Mesodermal cell (in vitro differentiated cells): ENCODE measurements around the gene STIM2.

ENCODE experiments used
- H3K27ac ChIP-seq: 2 replicates; pipeline ENCODE4 v1.7.0; 2013; ENCODE audit warnings: mild to moderate bottlenecking, low read depth, low read length, moderate library complexity; ENCODE audit not compliant: severe bottlenecking
- H3K36me3 ChIP-seq: 2 replicates; pipeline ENCODE4 v1.7.1; 2013; ENCODE audit warnings: mild to moderate bottlenecking, low read length, moderate library complexity; ENCODE audit not compliant: control insufficient read depth, insufficient read depth
- H3K4me1 ChIP-seq: one replicate; pipeline ENCODE4 v1.7.1; 2013; ENCODE audit warnings: mild to moderate bottlenecking, low read length; ENCODE audit not compliant: insufficient read depth, control insufficient read depth, poor library complexity, severe bottlenecking
- H3K4me3 ChIP-seq: 2 replicates; pipeline ENCODE4 v1.7.0; 2013; ENCODE audit warnings: low read length, control low read depth, mild to moderate bottlenecking; ENCODE audit not compliant: insufficient read depth, poor library complexity, severe bottlenecking; ENCODE audit errors: extremely low read depth
- H3K9me3 ChIP-seq: 2 replicates; pipeline ENCODE4 v1.7.1; 2013; ENCODE audit warnings: mild to moderate bottlenecking, low read length, moderate library complexity; ENCODE audit not compliant: control insufficient read depth
- WGBS, 2 experiments: methylation state at CpG; one replicate each; pipeline ENCODE4 v1.1.5; 2013; ENCODE audit warnings: missing lambda C conversion rate in 2 of 2; ENCODE audit not compliant: insufficient coverage in 2 of 2; 5-methylcytosine and 5-hydroxymethylcytosine counted together

Gene STIM2

DNA sequence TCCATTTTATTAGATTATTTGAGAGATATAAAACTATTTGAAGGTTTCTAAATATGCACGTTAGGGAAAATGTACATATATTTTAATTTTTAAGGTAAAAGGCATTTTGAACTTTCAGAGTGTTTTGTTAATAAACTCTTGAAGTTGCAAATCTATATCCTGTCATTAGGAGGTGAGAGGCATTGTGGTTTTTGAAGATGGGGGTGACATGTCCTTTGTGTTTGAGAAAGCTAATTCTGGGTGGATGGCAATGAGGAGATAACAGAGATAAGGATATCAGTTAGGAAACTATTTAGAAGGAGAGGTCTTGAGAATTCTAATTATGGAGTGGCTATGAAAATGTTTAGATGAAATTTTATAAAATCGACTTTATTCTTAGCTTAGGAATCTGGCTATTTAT lies 6.1 kb downstream of the STIM2 start:
- Histone ChIP-seq H3K27ac (no peak overlapping the region), H3K36me3 (no peaks in the 10 kb centered on the region), H3K9me3 (no peaks in the 10 kb centered on the region), H3K4me3 (no peak overlapping the region), H3K4me1 (peaks cover 28% of the 10 kb centered on the region)
- WGBS, 2 experiments = no CpG with 5 or more reads among the region's 2 CpGs

DNA sequence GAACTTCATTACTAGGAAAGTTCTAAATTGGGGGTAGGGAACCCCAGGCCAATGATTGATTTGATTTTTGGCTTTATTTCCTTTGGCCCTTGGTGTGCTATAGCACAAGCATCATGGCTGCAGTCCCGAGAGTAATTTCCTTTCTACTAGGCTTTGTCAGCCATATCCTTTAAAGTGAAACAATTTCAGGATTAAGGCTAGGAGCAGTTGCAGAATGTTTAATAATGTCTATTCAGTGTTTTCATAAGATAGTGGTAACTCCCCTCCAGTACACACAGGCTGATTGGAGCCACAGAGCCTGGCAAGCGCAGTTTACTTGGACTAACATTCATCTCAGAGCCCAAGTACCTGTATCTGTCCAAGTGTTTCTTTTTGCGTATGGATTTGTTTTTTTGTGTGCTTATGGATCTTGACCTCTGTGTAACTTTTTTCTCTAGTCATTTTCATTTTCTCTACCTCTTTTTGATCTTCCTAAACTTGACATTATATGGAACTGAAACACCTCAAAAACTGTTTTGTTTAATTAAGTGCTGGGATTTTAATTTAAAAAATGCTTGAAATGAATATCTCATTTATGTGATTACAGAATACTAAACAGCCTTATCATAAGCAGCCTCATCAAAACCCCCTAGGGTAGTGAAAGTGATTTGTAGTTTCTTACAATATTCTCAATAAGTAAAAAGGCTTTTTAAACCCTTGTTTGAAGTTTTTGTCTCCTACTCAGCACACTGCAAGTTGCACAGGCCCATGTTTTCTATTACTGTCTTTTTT lies 7.5 kb downstream of the STIM2 start:
- Histone ChIP-seq H3K27ac (no peak overlapping the region), H3K4me1 (peaks cover 31% of the 10 kb centered on the region), H3K9me3 (no peaks in the 10 kb centered on the region), H3K4me3 (no peak overlapping the region), H3K36me3 (no peaks in the 10 kb centered on the region)
- no CpG with 5 or more reads among the region's 3 CpGs for WGBS, 2 experiments

DNA sequence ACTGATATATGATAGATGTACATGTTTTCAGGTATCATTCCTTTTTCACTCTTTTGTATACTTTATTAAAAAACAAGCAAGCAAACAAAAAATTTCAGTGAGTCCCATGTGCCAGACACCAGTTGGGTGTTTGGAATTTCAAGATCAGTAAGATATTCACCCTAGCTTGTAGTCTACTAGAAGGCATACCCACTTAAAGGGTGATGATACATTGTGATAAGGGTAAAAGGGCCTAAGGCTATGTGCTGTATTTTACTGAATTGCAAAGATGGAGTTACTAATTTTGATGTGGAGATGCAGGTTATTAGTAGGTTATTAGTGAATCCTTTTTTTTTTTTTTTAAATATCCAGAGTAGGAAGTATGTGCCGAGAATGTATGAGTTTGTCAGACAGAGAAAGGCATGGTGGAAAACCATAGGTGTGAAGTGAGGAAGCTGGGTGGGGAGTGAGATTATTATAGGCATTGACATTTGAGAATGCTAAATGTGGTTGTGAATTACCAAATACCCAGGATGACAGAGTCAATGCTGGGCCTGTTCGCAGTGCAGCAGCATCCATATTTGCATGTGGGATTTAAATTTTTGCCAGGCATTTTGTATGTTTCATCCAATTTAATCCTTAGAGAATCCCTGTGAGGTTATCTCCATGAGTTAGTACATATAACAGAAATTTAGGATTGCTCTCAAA lies 10.1 kb downstream of the STIM2 start:
- 67 to 88% methylated on average over 1 of the region's 2 CpGs for WGBS, 2 experiments
- H3K27ac ChIP-seq = no peak overlapping the region
- H3K36me3 ChIP-seq = no peaks in the 10 kb centered on the region
- no peak overlapping the region for H3K4me3 ChIP-seq
- no peaks in the 10 kb centered on the region for H3K9me3 ChIP-seq
- peaks cover 26% of the 10 kb centered on the region for H3K4me1 ChIP-seq

DNA sequence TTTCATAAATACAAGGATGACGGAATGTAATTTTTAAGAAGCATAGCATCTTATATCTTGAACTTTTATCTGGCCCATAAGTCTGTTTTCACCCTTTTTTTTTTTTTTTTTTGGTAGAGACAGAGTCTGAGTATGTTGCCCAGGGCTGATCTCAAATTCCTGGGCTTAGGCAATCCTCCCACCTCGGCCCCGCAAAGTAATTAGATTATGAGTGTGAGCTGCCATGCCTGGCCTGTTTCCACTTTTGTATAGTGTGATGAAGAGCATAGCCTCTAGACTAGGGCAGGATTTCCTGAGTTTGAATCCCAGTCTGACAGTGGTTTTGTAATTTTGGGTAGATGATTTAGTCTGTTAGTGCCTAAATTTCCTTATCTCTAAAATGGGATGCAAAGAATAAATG lies 11.0 kb downstream of the STIM2 start:
- no peak overlapping the region for H3K27ac ChIP-seq
- H3K4me1 ChIP-seq = peaks cover 25% of the 10 kb centered on the region
- 33% methylated on average over 2 of the region's 3 CpGs; no CpG with 5 or more reads in 1 of the 2 experiments for WGBS, 2 experiments
- no peaks in the 10 kb centered on the region for H3K9me3 ChIP-seq
- H3K36me3 ChIP-seq = no peaks in the 10 kb centered on the region
- no peak overlapping the region for H3K4me3 ChIP-seq

DNA sequence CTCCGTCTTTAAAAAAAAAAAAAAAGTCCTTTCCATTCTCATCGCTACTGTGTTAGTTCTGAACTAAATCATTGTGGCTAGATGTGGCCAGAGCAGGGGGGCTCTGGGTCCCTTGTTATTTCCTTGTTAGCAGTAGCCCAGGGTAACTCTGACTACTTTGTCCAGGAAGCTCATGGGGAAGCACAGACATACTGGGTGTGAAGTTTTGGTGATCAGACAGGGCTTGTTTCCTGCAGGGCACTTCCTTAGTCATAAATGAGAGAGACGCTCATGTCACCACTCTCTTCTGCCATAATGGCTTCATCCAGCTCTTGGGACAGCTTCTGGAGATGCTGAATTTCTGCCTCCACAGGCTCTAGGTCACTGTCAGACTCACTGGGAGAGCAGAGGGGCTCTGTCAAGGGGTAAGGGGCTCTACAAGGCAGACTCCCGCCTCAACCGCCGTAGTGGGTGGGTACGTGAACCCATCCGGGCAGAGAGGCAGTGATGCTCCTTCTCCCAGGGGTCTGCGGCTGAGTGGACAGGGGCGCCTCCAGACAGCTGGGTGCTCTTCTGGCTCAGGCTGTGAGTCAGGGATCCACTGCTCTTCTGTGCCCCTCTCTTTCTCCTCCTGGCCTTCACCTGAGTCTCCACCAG lies 12.9 kb downstream of the STIM2 start:
- no peak overlapping the region for H3K27ac ChIP-seq
- peaks cover 7% of the 10 kb centered on the region for H3K9me3 ChIP-seq
- H3K4me3 ChIP-seq = no peak overlapping the region
- peaks cover 15% of the 10 kb centered on the region for H3K4me1 ChIP-seq
- 77 to 80% methylated on average over 7 of the region's 10 CpGs for WGBS, 2 experiments
- H3K36me3 ChIP-seq = peaks cover 6% of the 10 kb centered on the region

DNA sequence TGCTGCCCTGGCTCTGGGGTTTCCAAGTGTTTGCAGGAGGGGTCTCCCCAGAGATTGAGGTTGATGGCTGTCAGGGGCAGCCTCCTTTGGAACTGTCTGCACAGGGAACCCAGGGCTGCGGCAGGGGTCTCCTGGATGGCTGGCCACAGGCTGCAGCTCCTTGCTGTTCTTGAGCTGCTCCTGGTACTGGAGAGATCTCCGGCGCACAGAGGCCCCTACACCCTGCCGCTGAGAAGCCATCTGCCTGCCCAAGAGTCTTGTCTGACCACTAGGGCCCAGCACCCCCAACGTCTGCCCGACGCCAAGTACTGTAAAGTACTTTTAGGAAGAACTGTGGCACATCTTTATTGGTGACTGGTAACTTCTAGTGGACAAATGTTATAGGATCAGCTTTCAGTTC lies 13.5 kb downstream of the STIM2 start:
- H3K4me3 ChIP-seq = no peak overlapping the region
- 92 to 100% methylated on average over 5 of the region's 7 CpGs for WGBS, 2 experiments

DNA sequence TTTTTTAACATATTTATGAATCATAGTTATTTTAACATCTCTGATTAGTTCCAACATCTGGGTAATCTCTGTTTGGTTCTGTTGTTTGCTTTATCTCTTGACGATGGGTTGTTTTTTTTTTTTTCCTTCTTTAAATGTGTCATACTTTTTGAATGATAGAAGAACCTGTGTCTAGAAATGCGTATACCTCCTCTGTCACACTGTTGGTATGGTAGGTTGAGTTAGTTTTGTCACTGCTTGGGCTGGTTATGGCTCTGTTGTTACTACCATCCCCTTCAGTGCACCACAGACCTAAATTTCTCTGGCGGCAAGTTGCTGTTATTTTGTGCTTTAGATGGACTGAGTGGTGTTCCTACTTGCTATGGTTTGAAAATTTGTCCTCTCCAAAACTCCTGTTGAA lies 16.8 kb downstream of the STIM2 start:
- H3K9me3 ChIP-seq = peaks cover 7% of the 10 kb centered on the region
- H3K36me3 ChIP-seq = peaks cover 9% of the 10 kb centered on the region
- WGBS, 2 experiments = no CpG with 5 or more reads among the region's 3 CpGs
- no peaks in the 10 kb centered on the region for H3K4me1 ChIP-seq
- H3K27ac ChIP-seq = no peak overlapping the region
- H3K4me3 ChIP-seq = no peak overlapping the region

More for the DNA sequence above, 13.5 kb downstream of the STIM2 start:
- Histone ChIP-seq H3K4me1 (peaks cover 15% of the 10 kb centered on the region), H3K36me3 (peaks cover 7% of the 10 kb centered on the region), H3K27ac (no peak overlapping the region), H3K9me3 (peaks cover 7% of the 10 kb centered on the region)

DNA sequence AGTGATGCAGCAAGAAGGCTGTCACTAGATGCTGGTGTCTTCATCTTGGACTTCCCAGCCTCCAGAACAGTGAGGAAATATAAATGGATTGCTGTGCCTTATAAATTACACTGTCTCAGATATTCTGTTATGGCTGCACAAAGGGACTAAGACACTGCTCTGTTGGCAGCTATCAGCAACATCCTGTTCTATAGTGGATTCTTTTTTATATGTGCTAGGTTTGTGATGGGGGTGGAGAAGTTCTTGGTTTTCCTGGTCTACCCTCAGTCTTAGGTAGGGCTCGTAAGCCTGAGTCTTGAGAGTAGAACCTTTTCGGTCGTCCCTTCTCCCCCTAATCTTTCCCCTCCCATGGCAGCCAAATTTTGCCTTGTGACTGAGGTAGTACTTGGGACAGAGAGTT lies 17.3 kb downstream of the STIM2 start:
- H3K9me3 ChIP-seq = peaks cover 7% of the 10 kb centered on the region
- no CpG with 5 or more reads among the region's 3 CpGs for WGBS, 2 experiments
- H3K4me1 ChIP-seq = no peaks in the 10 kb centered on the region
- H3K27ac ChIP-seq = no peak overlapping the region
- peaks cover 9% of the 10 kb centered on the region for H3K36me3 ChIP-seq
- H3K4me3 ChIP-seq = no peak overlapping the region

DNA sequence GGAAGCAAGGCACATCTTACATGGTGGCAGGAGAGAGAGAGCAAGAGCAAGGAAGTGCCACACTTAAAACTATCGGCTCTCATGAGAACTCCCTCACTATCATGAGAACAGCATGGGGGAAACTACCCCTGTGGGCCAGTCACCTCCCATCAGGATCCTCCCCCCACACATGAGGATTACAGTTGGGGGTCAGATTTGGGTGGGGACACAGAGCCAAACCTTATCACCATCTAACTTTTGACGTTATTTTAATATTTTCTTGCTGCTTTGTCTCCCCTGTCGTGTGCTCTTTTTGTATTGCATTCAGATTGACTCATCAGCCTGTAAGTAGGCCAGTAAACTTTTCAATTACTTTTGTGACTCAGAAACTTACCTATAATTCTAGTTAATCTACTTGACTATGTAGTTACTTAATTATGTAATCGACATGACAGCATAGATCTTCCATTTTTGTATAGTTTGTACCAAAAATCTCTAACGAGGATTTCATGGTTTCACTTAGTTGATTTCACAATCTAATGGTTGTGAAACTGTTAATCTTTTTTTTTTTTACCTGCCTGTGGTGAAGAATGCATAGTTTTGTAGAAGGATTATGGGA lies 18.3 kb downstream of the STIM2 start:
- 84 to 86% methylated on average over 1 to 3 of the region's 5 CpGs for WGBS, 2 experiments
- Histone ChIP-seq H3K9me3 (peaks cover 7% of the 10 kb centered on the region), H3K4me1 (peaks cover 4% of the 10 kb centered on the region), H3K36me3 (peaks cover 9% of the 10 kb centered on the region), H3K27ac (no peak overlapping the region), H3K4me3 (no peak overlapping the region)

DNA sequence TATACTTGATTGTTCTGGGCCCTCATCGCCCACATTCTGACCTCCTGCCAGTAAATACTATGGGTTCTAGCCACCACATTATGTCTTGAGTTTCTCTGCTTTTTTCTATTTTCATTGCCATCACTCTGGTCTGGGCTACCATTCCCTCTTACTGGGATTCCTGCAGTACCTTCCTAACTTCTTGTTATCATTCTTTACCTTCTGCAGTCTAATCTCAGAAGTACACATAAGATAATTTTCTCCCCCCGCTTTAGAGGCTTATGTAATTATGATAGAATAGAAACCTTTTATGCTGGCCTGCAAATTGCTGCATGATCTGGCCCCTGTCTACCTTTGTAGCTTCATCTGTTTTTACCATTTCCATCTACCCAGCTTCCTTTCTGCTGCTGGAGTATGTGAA lies 19.2 kb downstream of the STIM2 start:
- H3K4me1 ChIP-seq = peaks cover 13% of the 10 kb centered on the region
- no peak overlapping the region for H3K27ac ChIP-seq
- H3K36me3 ChIP-seq = peaks cover 9% of the 10 kb centered on the region
- H3K4me3 ChIP-seq = no peak overlapping the region
- peaks cover 7% of the 10 kb centered on the region for H3K9me3 ChIP-seq
- 83 to 100% methylated on average over 1 of the region's 2 CpGs for WGBS, 2 experiments
